Cardiac fibroblast (primary cell): ENCODE results near the gene MFRP.
A peak's percentile ranks its signal among the peaks of the same experiment; 100 is the strongest.

ENCODE experiments used
- DNase-seq, 2 donors: peaks; one replicate each; pipeline versions ENCODE4 v3.0.0 to v3.0.0-alpha.2; 2010; ENCODE audit warnings: low read depth in 2 of 2
- H3K4me3 ChIP-seq, 2 donors: replicated peaks in 1 of 2; 1 replicate in 1 of 2; 2 replicates in 1 of 2; pipeline ENCODE4 v1.5.1; 2011; ENCODE audit warnings: low read depth in 2 of 2, low read length in 2 of 2, mild to moderate bottlenecking in 2 of 2, moderate library complexity in 1 of 2
- TF ChIP-seq, protein P1 (sequence below): IDR thresholded peaks from one replicate; pipeline ENCODE4 v1.5.1; 2011; ENCODE audit warnings: low read depth, mild to moderate bottlenecking, low read length, inconsistent platforms

The MFRP gene

DNA sequence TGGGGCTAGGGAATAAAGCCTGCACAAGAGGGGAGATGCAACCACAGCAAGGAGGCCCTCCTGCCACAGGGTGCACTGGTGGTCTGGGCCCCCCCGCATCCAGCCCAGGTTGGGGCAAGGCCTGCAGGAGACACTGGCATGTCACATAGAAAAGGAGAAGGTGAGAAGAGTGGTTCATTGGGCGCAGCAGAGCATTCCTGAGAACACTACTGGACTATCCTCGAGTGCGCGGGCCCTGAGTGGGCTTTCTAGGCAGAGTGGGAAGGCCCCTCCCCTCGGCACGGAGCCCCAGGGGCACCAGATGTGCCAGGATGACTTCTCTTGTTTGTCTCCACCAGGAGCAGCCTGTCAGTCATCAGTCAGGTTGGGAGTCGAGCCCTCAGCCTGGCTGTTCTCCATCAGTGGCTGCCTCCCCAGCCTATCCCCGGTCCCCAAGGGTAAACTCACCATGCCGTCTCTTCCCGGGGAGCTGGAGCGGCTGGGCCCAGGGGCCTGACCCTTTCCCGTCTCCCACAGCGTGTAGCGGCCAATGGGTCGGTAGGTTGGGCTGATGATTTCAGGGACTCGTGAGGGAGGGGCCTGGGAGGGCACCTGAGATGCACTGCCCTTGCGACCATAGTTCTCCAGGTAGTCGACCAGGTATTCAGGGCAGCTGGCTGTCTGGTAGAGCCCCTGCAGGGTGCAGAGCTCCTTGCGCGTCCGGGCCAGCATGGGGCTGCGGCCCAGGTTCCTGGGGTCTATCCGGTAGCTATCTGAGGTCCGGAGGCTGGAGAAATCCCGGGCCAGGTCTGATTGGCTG is 26.0 kb upstream of the MFRP start:
- TF ChIP-seq, protein P1, sequence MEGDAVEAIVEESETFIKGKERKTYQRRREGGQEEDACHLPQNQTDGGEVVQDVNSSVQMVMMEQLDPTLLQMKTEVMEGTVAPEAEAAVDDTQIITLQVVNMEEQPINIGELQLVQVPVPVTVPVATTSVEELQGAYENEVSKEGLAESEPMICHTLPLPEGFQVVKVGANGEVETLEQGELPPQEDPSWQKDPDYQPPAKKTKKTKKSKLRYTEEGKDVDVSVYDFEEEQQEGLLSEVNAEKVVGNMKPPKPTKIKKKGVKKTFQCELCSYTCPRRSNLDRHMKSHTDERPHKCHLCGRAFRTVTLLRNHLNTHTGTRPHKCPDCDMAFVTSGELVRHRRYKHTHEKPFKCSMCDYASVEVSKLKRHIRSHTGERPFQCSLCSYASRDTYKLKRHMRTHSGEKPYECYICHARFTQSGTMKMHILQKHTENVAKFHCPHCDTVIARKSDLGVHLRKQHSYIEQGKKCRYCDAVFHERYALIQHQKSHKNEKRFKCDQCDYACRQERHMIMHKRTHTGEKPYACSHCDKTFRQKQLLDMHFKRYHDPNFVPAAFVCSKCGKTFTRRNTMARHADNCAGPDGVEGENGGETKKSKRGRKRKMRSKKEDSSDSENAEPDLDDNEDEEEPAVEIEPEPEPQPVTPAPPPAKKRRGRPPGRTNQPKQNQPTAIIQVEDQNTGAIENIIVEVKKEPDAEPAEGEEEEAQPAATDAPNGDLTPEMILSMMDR, result no peak
- no peak overlapping the region for H3K4me3 ChIP-seq
- DNase-seq, result no peak

DNA sequence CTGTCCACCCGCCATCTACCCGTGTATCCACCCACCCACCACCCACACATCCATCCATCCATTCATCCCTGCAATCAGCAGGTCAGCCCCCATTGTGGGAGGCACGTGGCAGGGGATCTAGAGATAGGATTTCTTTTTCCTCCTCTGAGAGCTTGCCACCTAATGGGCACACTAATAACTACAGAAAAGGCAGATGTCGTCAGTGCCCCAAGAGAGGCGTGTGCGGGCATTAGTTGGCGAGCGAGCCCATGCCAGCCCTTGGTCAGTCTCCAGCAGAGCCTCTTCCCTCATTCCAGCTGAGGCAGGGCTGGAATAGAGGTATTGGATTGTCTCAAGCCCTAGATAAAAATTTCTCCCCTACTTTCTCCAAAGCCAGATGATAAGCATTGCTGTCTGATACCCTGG is 25.3 kb upstream of the MFRP start:
- H3K4me3 ChIP-seq, result no peak overlapping the region
- TF ChIP-seq, protein P1, result no peak
- no peak for DNase-seq

DNA sequence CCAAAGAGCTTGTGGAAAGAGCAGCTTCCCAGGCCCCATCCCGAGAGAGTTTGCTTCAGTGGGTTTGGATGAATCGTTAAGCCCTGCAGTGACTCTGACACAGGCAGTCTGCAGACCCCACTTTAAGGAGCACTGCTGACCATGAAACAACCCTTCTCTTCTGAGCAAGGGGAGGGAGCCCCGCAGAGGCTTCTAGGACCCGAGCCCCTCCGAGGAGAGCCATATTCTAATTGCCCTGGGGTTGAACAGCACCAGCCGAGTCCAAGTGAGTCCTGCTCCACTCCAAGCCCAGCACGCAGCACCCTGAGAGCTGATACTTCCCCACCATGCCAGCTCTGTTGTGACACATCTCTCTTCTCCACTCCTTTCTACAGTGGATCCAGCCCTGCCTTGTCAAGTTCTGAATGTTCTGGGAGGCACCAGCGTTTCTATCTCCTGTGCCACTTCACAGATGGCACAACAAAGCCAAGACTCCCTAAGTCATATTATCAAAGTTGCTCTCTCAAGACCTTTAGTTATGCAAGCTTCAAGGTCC is 24.6 kb upstream of the MFRP start:
- H3K4me3 ChIP-seq, result no peak overlapping the region
- TF ChIP-seq, protein P1, result no peak
- DNase-seq, result no peak

DNA sequence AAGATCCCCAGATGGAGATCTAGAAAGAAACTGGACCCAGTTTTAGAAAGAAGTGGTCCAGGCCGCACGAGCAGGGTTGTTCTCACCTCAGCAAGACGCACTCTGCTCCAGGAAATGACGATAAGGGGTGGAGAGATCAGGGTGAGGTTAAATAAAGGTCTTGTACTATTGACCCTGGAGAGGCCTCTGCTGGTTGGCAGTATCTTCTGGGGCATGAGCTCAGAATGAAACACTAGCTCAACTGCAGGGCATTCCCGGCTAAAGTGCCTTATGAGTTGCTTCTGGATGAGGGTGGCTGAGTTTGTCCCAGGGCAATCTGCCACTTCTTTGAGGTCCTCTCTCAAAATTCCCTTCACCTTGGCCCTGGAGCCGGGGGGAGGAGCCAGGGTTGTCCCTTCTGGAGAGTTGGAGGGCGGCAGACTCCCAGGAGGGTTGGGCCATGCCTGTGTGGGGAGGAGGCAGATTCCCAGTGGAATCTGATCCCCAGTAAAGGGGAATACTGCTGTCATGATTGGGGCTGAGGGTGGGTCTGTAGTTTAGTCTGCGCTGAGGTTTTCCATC is 24.1 kb upstream of the MFRP start:
- H3K4me3 ChIP-seq, result no peak overlapping the region
- TF ChIP-seq, protein P1, result no peak
- DNase-seq, result no peak

DNA sequence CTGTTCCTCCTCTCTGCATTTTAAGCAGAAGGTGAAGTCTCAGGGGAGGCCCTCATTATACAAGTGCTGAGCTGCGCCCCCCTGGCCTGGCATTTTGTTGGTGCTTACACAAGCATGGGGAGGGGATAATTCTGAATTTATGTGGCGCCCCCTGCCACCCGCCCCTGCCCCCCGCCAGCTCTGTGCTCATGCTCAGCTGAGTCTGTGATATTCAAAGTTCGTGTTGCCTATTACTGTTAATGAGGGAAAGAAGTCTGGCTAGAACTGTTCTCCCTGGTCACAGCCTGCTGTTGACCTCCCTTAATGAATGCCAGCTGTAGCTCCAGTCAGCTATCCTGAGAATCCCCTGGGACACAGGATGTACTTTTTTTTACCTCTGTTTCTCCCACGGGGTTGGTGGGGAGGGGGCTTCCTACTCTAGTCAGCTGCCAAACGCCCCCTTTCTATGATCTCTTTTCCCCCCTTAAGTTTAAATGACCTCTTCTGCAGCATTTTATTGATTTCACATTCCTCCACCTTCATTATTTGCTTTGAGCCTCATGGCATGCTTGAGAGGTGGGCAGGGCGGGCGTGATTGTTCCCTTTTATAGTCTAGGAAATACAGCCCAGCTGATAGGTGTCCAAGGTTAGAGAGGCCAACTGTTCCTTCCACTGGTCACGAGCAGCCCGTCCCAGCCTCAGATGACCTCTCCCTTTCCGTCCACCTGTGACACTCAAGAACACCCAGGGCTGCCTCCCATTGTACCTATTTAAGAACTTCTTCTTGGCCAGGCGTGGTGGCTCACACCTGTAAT is 22.8 kb upstream of the MFRP start:
- TF ChIP-seq, protein P1, result no peak
- no peak overlapping the region for H3K4me3 ChIP-seq
- DNase-seq, result no peak

DNA sequence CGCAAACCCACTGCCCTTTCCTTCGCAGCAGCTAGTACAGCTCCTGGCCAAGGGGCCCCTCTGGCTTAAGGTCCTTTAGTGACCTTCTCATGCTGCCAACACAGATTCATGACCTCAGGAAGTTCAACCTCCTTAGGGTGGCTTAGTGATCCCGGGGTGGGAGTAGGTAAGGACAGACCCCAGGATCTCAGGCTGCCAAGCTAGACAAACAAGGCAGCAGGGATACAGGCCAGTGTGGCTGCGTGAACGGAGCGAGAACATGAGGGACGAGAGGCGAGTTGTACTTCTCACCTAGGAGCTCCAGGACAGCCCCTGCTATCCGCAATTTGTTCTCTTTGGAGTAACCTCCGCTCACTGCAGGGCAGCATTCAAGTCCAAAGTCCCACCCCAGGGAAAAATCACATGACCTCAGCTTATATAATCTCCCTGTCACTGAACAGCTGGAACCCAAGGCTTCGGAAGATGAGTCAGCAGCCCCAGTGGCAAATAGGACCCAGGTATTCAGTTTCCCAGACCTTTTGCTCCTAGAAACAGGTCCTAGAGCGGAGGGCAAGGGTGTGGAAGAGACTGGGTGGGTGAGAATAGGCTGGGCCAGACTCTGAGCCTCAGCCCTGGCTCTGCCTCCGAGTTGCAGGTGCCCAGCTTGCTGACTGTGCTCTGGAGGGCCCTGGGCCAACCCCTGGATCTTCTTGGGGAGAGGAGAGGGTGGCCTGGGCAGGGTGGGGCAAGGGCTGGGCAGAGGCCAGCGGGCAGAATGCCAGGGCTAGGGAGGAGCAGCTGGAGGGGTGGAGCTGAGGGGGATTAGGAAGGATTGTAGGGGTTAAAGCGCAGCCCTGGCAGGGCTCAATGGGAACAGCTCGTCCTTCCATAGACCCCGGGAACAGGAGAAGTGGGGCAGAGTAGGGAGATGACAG is 21.9 kb upstream of the MFRP start:
- TF ChIP-seq, protein P1, result no peak
- DNase-seq, result peak; percentile 39 to 45
- no peak overlapping the region for H3K4me3 ChIP-seq
